ENCODE results near the gene C9.

DNA sequence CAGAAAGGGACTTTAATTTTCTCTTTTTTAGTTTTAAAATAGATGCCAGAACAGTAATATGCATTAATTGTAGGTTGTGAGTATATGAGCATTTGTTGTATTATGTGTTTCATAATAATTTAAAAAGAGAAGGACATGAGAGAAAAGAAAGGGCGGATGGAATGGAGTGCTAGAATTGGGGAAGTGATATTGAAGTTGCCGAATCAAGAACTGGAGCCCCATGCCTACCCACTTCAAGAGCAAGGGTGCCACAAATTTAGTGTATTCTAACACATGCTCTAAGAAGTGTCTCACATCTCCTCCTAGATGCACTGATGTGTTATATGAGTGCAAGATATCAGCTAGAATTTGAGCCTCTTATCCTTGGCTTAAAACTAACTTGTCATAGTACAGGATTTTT is 101.3 kb downstream of the C9 start:
- TF ChIP-seq, protein P1, sequence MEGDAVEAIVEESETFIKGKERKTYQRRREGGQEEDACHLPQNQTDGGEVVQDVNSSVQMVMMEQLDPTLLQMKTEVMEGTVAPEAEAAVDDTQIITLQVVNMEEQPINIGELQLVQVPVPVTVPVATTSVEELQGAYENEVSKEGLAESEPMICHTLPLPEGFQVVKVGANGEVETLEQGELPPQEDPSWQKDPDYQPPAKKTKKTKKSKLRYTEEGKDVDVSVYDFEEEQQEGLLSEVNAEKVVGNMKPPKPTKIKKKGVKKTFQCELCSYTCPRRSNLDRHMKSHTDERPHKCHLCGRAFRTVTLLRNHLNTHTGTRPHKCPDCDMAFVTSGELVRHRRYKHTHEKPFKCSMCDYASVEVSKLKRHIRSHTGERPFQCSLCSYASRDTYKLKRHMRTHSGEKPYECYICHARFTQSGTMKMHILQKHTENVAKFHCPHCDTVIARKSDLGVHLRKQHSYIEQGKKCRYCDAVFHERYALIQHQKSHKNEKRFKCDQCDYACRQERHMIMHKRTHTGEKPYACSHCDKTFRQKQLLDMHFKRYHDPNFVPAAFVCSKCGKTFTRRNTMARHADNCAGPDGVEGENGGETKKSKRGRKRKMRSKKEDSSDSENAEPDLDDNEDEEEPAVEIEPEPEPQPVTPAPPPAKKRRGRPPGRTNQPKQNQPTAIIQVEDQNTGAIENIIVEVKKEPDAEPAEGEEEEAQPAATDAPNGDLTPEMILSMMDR (IDR thresholded peaks at IDR 0.05; ENCODE audit: low read depth, low read length, missing input control), result no peak
- TF ChIP-seq FOXA1 (IDR thresholded peaks at IDR 0.05) (no peak), TAF1 (conservative IDR thresholded peaks at IDR 0.05) (no peak)
- TF ChIP-seq, protein P2, sequence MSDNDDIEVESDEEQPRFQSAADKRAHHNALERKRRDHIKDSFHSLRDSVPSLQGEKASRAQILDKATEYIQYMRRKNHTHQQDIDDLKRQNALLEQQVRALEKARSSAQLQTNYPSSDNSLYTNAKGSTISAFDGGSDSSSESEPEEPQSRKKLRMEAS (IDR thresholded peaks at IDR 0.05), result no peak

Data from liver (tissue), 3 donors.